B cell (primary cell): ENCODE data around the gene HIP1. TPM values are rescaled to one million over a fixed set of nuclear protein-coding genes. Genes with fewer than 3 reads are reported as not detected.
A peak's percentile ranks its signal among the peaks of the same experiment; 100 is the strongest.
"Not testable (repeated sequence)": the region's sequence is repeated elsewhere in the genome, so short reads cannot be mapped to it uniquely, and the experiment has no call there.

Source experiments
- ATAC-seq: fragments of 200-7000 bp; cut with Tn5 transposase; one replicate; pipeline ENCODE4 v1.10.0; 2021; ENCODE audit warnings: low read depth, mild to moderate bottlenecking, moderate number of reproducible peaks, moderate library complexity
- CTCF ChIA-PET: fragments of 350-600 bp; sonication (Branson Sonifier 250); formaldehyde crosslinking; loops from one replicate; lab custom pipeline; 2021; ENCODE audit warnings: antibody characterized with exemption, inconsistent platforms; lab: Charles Lee
- POLR2A ChIA-PET: fragments of 350-600 bp; sonication (Branson Sonifier 250); formaldehyde crosslinking; loops from one replicate; lab custom pipeline; 2021; ENCODE audit warnings: antibody characterized with exemption; lab: Charles Lee
- DNase-seq: peaks from one replicate; pipeline ENCODE4 v3.0.0; 2013
- H2AFZ ChIP-seq: 2 replicates; pipeline ENCODE4 v1.6.1; 2012; ENCODE audit warnings: mild to moderate bottlenecking, low read depth, low read length; ENCODE audit not compliant: insufficient read depth, poor library complexity, severe bottlenecking
- H3K27ac ChIP-seq, 2 donors: 1 replicate in 1 of 2; 2 replicates in 1 of 2; pipeline ENCODE4 v1.5.1; 2012 to 2013; ENCODE audit warnings: low read length in 2 of 2, mild to moderate bottlenecking in 2 of 2, moderate library complexity in 1 of 2
- H3K27me3 ChIP-seq, 4 experiments: fragments of 200-600 bp in 1 of 4; sonication (generic) in 1 of 4; replicated peaks in 1 of 4; 1 replicate in 2 of 4; 2 replicates in 2 of 4; pipeline versions ENCODE4 v1.6.1 to v1.7.0; 2013 to 2016; ENCODE audit warnings: low read length in 3 of 4, mild to moderate bottlenecking in 2 of 4, mixed read lengths in 1 of 4, moderate library complexity in 1 of 4; ENCODE audit not compliant: insufficient read depth in 4 of 4, control insufficient read depth in 3 of 4; ENCODE audit errors: control extremely low read depth in 1 of 4
- H3K36me3 ChIP-seq, 2 experiments: replicated peaks in 1 of 2; 1 replicate in 1 of 2; 2 replicates in 1 of 2; pipeline versions ENCODE4 v1.6.1 to v1.7.1; 2013; ENCODE audit warnings: low read length in 1 of 2; ENCODE audit not compliant: insufficient read depth in 2 of 2, control insufficient read depth in 1 of 2; ENCODE audit errors: control extremely low read depth in 1 of 2, extremely low read depth in 1 of 2
- H3K4me1 ChIP-seq, 2 donors: fragments of 200-600 bp in 1 of 2; sonication (generic) in 1 of 2; 1 replicate in 1 of 2; 2 replicates in 1 of 2; pipeline versions ENCODE4 v1.5.1 to v1.6.1; 2013 to 2017; ENCODE audit warnings: low read length in 2 of 2; ENCODE audit not compliant: control insufficient read depth in 2 of 2, insufficient read depth in 2 of 2
- H3K4me2 ChIP-seq: replicated peaks from 2 replicates; pipeline ENCODE3; 2012; ENCODE audit warnings: mild to moderate bottlenecking, low read depth, low read length; ENCODE audit not compliant: poor library complexity, severe bottlenecking
- H3K4me3 ChIP-seq, 5 experiments: fragments of 200-600 bp in 1 of 5; sonication (generic) in 1 of 5; 1 replicate in 3 of 5; 2 replicates in 2 of 5; pipeline versions ENCODE4 v1.5.1 to v1.7.0; 2011 to 2016; ENCODE audit warnings: low read length in 4 of 5, mild to moderate bottlenecking in 4 of 5, low read depth in 2 of 5, control low read depth in 1 of 5, moderate library complexity in 1 of 5; ENCODE audit not compliant: insufficient read depth in 1 of 5; ENCODE audit errors: control extremely low read depth in 1 of 5, extremely low read depth in 1 of 5
- H3K79me2 ChIP-seq: fragments of 200-600 bp; sonication (generic); one replicate; pipeline ENCODE4 v1.6.0; 2016; ENCODE audit warnings: low read length; ENCODE audit not compliant: control insufficient read depth, insufficient read depth
- H3K9ac ChIP-seq: fragments of 200-600 bp; sonication (generic); 2 replicates; pipeline ENCODE4 v1.6.1; 2017; ENCODE audit warnings: mild to moderate bottlenecking, low read length, moderate library complexity
- H3K9me3 ChIP-seq, 3 donors: one replicate each; pipeline versions ENCODE4 v1.6.1 to v1.7.1; 2013; ENCODE audit warnings: low read length in 2 of 3; ENCODE audit not compliant: control insufficient read depth in 2 of 3, insufficient read depth in 1 of 3; ENCODE audit errors: control extremely low read depth in 1 of 3
- H4K20me1 ChIP-seq: 2 replicates; pipeline ENCODE4 v1.6.0; 2012; ENCODE audit warnings: mild to moderate bottlenecking, low read length; ENCODE audit not compliant: insufficient read depth, control insufficient read depth, poor library complexity, severe bottlenecking
- H3K27ac Mint-ChIP-seq: one replicate; pipeline ENCODE4 v1.8.0; 2021; ENCODE audit warnings: mixed read lengths
- H3K27me3 Mint-ChIP-seq: one replicate; pipeline ENCODE4 v1.8.0; 2021; ENCODE audit warnings: mixed read lengths
- H3K4me1 Mint-ChIP-seq: one replicate; pipeline ENCODE4 v1.8.0; 2021; ENCODE audit warnings: mixed read lengths
- H3K4me3 Mint-ChIP-seq: one replicate; pipeline ENCODE4 v1.8.0; 2021; ENCODE audit warnings: mixed read lengths
- H3K9me3 Mint-ChIP-seq: one replicate; pipeline ENCODE4 v1.8.0; 2022; ENCODE audit warnings: mixed read lengths; ENCODE audit not compliant: insufficient read depth
- EZH2 ChIP-seq: IDR thresholded peaks from 2 replicates; pipeline ENCODE4 v1.6.1; 2012; ENCODE audit warnings: borderline replicate concordance, low read depth, mild to moderate bottlenecking, moderate library complexity, low read length; ENCODE audit not compliant: insufficient read depth, poor library complexity, severe bottlenecking
- WGBS: methylation state at CpG from one replicate; pipeline ENCODE4 v1.1.5; 2013; ENCODE audit warnings: missing lambda C conversion rate; ENCODE audit not compliant: insufficient coverage; 5-methylcytosine and 5-hydroxymethylcytosine counted together
- intact Hi-C: fragments of 100-400 bp; cut with micrococcal nuclease; formaldehyde crosslinking; loops from one replicate; pipeline ENCODE4 v1.10.0; 2022
- polyA plus RNA-seq: library from polyadenylated mRNA; depleted of rRNA; stranded (reverse); fragments of >200 nt; gene quantifications from 2 replicates; pipeline ENCODE4 v1.2.3, GENCODE V29; 2012
- total RNA-seq, 2 donors: library from RNA; stranded (reverse); fragments of 120-200 nt in 1 of 2; gene quantifications; 1 replicate in 1 of 2; 2 replicates in 1 of 2; pipeline versions ENCODE4 v1.2.3 to v1.2.4, GENCODE V29; 2013 to 2022
- TF ChIP-seq, protein P1 (sequence below): fragments of 200-600 bp; IDR thresholded peaks from one replicate; pipeline ENCODE4 v1.8.0; 2022; ENCODE audit warnings: antibody characterized with exemption, mild to moderate bottlenecking

HIP1 gene
- total and polyA plus RNA-seq, 2 donors (not counting 1 experiment from before 2014, with no cell fraction given), result 6.5 to 16.7 TPM

DNA sequence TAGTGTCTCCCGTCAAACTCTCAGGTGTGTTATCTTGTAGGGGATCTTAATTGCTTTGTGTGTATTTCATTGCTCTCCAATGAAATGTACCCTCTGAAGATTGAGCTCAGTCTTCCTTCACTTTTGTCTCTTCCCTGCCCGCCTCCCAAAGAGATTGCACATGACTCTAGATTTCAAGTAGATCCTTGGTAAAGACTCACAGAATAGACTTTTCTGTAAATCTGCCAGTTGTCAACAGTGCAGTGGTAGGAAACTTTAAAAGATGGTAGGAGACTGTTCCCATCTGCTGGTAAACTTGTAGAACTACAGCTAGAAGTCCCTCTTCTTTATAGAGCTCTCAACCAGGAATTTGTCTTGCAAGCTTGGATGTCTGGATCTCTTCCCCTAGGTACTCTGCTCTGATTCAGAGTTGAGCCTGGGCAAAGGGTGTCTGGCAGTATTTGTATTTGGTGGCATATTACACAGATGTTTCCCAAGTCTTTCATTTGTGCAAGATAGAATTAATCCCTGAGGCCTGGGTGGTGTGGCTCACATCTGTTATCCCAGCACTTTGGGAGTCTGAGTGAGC lies 23.7 kb upstream of the HIP1 start:
- DNase-seq, result peak; percentile 64
- Histone ChIP-seq H3K27ac (no peak overlapping the region), H3K9me3 (no peaks in the 10 kb centered on the region), H3K36me3 (no peaks in the 10 kb centered on the region), H3K9ac (no peak overlapping the region), H3K4me2 (no peak overlapping the region), H4K20me1 (no peaks in the 10 kb centered on the region), H2AFZ (no peak overlapping the region), H3K4me3 (no peak overlapping the region), H3K79me2 (no peaks in the 10 kb centered on the region), H3K4me1 (no peaks in the 10 kb centered on the region), H3K27me3 (no peaks in the 10 kb centered on the region)
- intact Hi-C loops, result loop anchor here (1.0 to 5.0 kb wide), 3 partner anchors 119 to 686 kb away; no protein-coding TSS in a partner anchor
- POLR2A ChIA-PET, result interaction anchor here (0.6 to 0.9 kb wide), 2 partner anchors 21 to 23 kb away, joined by 3 read pairs; no protein-coding TSS in a partner anchor
- Mint-ChIP-seq H3K4me1 (peaks cover 5% of the 10 kb centered on the region), H3K4me3 (no peak overlapping the region), H3K27me3 (no peaks in the 10 kb centered on the region), H3K27ac (no peak overlapping the region), H3K9me3 (no peaks in the 10 kb centered on the region)
- ATAC-seq, result peak; percentile 90
- no CpG with 5 or more reads among the region's 2 CpGs for WGBS
- TF ChIP-seq, protein P1, sequence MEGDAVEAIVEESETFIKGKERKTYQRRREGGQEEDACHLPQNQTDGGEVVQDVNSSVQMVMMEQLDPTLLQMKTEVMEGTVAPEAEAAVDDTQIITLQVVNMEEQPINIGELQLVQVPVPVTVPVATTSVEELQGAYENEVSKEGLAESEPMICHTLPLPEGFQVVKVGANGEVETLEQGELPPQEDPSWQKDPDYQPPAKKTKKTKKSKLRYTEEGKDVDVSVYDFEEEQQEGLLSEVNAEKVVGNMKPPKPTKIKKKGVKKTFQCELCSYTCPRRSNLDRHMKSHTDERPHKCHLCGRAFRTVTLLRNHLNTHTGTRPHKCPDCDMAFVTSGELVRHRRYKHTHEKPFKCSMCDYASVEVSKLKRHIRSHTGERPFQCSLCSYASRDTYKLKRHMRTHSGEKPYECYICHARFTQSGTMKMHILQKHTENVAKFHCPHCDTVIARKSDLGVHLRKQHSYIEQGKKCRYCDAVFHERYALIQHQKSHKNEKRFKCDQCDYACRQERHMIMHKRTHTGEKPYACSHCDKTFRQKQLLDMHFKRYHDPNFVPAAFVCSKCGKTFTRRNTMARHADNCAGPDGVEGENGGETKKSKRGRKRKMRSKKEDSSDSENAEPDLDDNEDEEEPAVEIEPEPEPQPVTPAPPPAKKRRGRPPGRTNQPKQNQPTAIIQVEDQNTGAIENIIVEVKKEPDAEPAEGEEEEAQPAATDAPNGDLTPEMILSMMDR, result peak; percentile 81
- no peak for TF ChIP-seq EZH2
- CTCF ChIA-PET, result interaction anchor here (0.6 to 3.8 kb wide), 31 partner anchors 9 to 694 kb away, joined by 3 to 36 read pairs (median 4); partner anchors contain the start of gene HIP1

- intact Hi-C loops, result loop anchor here (1.0 to 5.0 kb wide), 3 partner anchors 118 to 685 kb away; no protein-coding TSS in a partner anchor
- not testable (repeated sequence) for ATAC-seq
Observed at GRCh38 chr7:75761801-75762200, 23.1 kb upstream of the HIP1 start.

More at GRCh38 chr7:75761801-75762200, 23.1 kb upstream of the HIP1 start:
- not testable (repeated sequence) for H3K36me3 ChIP-seq, DNase-seq, H3K4me2 ChIP-seq, H3K4me3 ChIP-seq, H3K4me1 ChIP-seq, H3K9me3 ChIP-seq, H3K27ac ChIP-seq, H4K20me1 ChIP-seq, H3K9me3 Mint-ChIP-seq, H2AFZ ChIP-seq, H3K27ac Mint-ChIP-seq, H3K27me3 Mint-ChIP-seq, H3K4me1 Mint-ChIP-seq, H3K79me2 ChIP-seq, H3K4me3 Mint-ChIP-seq, H3K27me3 ChIP-seq, H3K9ac ChIP-seq
- CTCF ChIA-PET, result interaction anchor here (0.8 to 3.8 kb wide), 21 partner anchors 8 to 309 kb away, joined by 3 to 36 read pairs (median 4); partner anchors contain the start of gene HIP1
- POLR2A ChIA-PET, result interaction anchor here (0.6 kb wide), 1 partner anchor 20 kb away, joined by 3 read pairs; no protein-coding TSS in a partner anchor
- 85% methylated on average over 3 of the region's 3 CpGs for WGBS
